HCT116 (cell line): Measurements from ENCODE around the gene PPP1CB. TPM values are rescaled to one million over a fixed set of nuclear protein-coding genes. Genes with fewer than 3 reads are reported as not detected.

Source experiments
- ATAC-seq: fragments of 200-7000 bp; cut with Tn5 transposase; 2 replicates; pipeline ENCODE4 v1.9.1; 2020; ENCODE audit warnings: mild to moderate bottlenecking, moderate library complexity
- BruUV-seq: library from RNA; stranded (reverse); fragments of 400-500 nt; replicated peaks from 2 replicates; lab custom pipeline; 2021; lab: Mats Ljungman, UMichigan
- CTCF ChIA-PET: fragments of 300-600 bp; sonication (Branson Sonifier 250); formaldehyde crosslinking; loops from one replicate; lab custom pipeline; 2021; ENCODE audit warnings: antibody characterized with exemption; lab: Charles Lee
- POLR2A ChIA-PET: fragments of 300-600, 350-600 bp; sonication (Branson Sonifier 250); formaldehyde crosslinking; loops from one replicate; lab custom pipeline; 2021; ENCODE audit warnings: antibody characterized with exemption; lab: Charles Lee
- RAD21 ChIA-PET, 2 experiments: fragments of 300-600 bp; sonication (Branson Sonifier 250); formaldehyde crosslinking; loops; one replicate each; lab custom pipeline; 2023; ENCODE audit warnings: low total read pairs in 2 of 2; ENCODE audit not compliant: uncharacterized antibody in 2 of 2, unreplicated experiment in 2 of 2, low non-redundant PET in 1 of 2; lab: Charles Lee
- DNase-seq: peaks from one replicate; pipeline ENCODE4 v3.0.0-alpha.2; 2010; ENCODE audit warnings: low read depth, low spot score
- H2AFZ ChIP-seq: fragments of 200-600 bp; shearing (Covaris generic), sonication (generic); 2 replicates; pipeline ENCODE4 v1.6.1; 2017; ENCODE audit warnings: low read depth, mixed run types, mixed read lengths, antibody characterized with exemption, low read length; ENCODE audit not compliant: poor library complexity, severe bottlenecking
- H3K27ac ChIP-seq: 2 replicates; pipeline ENCODE4 v1.5.1; 2012; ENCODE audit warnings: low read depth, low read length
- H3K27me3 ChIP-seq: fragments of 200-600 bp; sonication (generic); 2 replicates; pipeline ENCODE4 v1.6.1; 2016; ENCODE audit warnings: mixed run types, low read length, mixed read lengths; ENCODE audit not compliant: insufficient read depth
- H3K36me3 ChIP-seq, 2 experiments: fragments of 200-500 bp in 1 of 2; fragments of 200-600 bp in 1 of 2; sonication (Bioruptor generic) in 1 of 2; sonication (generic) in 1 of 2; 2 replicates each; pipeline versions ENCODE4 v1.5.1 to v1.6.1; 2014 to 2016; ENCODE audit warnings: low read length in 2 of 2, inconsistent platforms in 1 of 2, mixed read lengths in 1 of 2, mixed run types in 1 of 2; ENCODE audit not compliant: insufficient read depth in 2 of 2, control insufficient read depth in 1 of 2
- H3K4me1 ChIP-seq, 2 experiments: fragments of 200-600 bp in 1 of 2; sonication (generic) in 1 of 2; 2 replicates each; pipeline versions ENCODE4 v1.5.1 to v1.6.1; 2012 to 2017; ENCODE audit warnings: low read length in 2 of 2, inconsistent platforms in 1 of 2, mild to moderate bottlenecking in 1 of 2, mixed read lengths in 1 of 2, mixed run types in 1 of 2, moderate library complexity in 1 of 2; ENCODE audit not compliant: insufficient read depth in 2 of 2, control insufficient read depth in 1 of 2
- H3K4me2 ChIP-seq: fragments of 200-600 bp; sonication (generic); 2 replicates; pipeline ENCODE4 v1.6.1; 2017; ENCODE audit warnings: mixed run types, low read length, mixed read lengths
- H3K4me3 ChIP-seq, 2 experiments: fragments of 200-600 bp in 1 of 2; sonication (generic) in 1 of 2; replicated peaks in 1 of 2; 2 replicates each; pipeline ENCODE4 v1.5.1; 2011 to 2016; ENCODE audit warnings: low read length in 2 of 2, control low read depth in 1 of 2, low read depth in 1 of 2, mild to moderate bottlenecking in 1 of 2, mixed read lengths in 1 of 2, mixed run types in 1 of 2
- H3K79me2 ChIP-seq: fragments of 200-600 bp; sonication (generic); 2 replicates; pipeline ENCODE4 v1.6.1; 2017; ENCODE audit warnings: mild to moderate bottlenecking, mixed run types, low read length, moderate library complexity, mixed read lengths; ENCODE audit not compliant: insufficient read depth
- H3K9ac ChIP-seq: fragments of 200-600 bp; sonication (generic); 2 replicates; pipeline ENCODE4 v1.6.1; 2016; ENCODE audit warnings: low read length, mixed read lengths
- H3K9me2 ChIP-seq: fragments of 200-600 bp; sonication (generic), shearing (Covaris generic); 2 replicates; pipeline ENCODE4 v1.6.1; 2017; ENCODE audit warnings: mixed run types, mild to moderate bottlenecking, moderate library complexity; ENCODE audit not compliant: insufficient read depth
- H3K9me3 ChIP-seq, 2 experiments: fragments of 200-500 bp in 1 of 2; fragments of 200-600 bp in 1 of 2; sonication (Bioruptor generic) in 1 of 2; sonication (generic) in 1 of 2; 2 replicates each; pipeline ENCODE4 v1.6.1; 2014 to 2017; ENCODE audit warnings: low read length in 2 of 2, mixed read lengths in 2 of 2, inconsistent platforms in 1 of 2, low read depth in 1 of 2, mild to moderate bottlenecking in 1 of 2, mixed run types in 1 of 2, moderate library complexity in 1 of 2; ENCODE audit not compliant: control insufficient read depth in 1 of 2, insufficient read depth in 1 of 2
- H4K20me1 ChIP-seq: fragments of 200-600 bp; sonication (generic), shearing (Covaris generic); 2 replicates; pipeline ENCODE4 v1.6.1; 2017; ENCODE audit warnings: mixed run types, mild to moderate bottlenecking, moderate library complexity; ENCODE audit not compliant: insufficient read depth
- CBX3 ChIP-seq: IDR thresholded peaks from 2 replicates; pipeline ENCODE4 v1.6.1; 2012; ENCODE audit warnings: low read depth
- CEBPB ChIP-seq: IDR thresholded peaks from 2 replicates; pipeline ENCODE4 v1.6.1; 2012; ENCODE audit warnings: low read depth
- ELF1 ChIP-seq: IDR thresholded peaks from 2 replicates; pipeline ENCODE4 v1.6.1; 2012; ENCODE audit warnings: low read depth, borderline replicate concordance
- EZH2 ChIP-seq: fragments of 200-600 bp; sonication (generic); IDR thresholded peaks from 2 replicates; pipeline ENCODE4 v1.6.1; 2017; ENCODE audit warnings: antibody characterized with exemption, mixed run types
- EZH2phosphoT487 ChIP-seq: fragments of 200-600 bp; IDR thresholded peaks from 2 replicates; pipeline ENCODE4 v1.6.1; 2018; ENCODE audit warnings: antibody characterized with exemption, borderline replicate concordance
- FOSL1 ChIP-seq: IDR thresholded peaks from 2 replicates; pipeline ENCODE4 v1.6.1; 2012; ENCODE audit warnings: low read depth
- JUND ChIP-seq: IDR thresholded peaks from 2 replicates; pipeline ENCODE4 v1.6.1; 2012
- POLR2A ChIP-seq: IDR thresholded peaks from 2 replicates; pipeline ENCODE4 v1.7.0; 2011; ENCODE audit warnings: borderline replicate concordance; ENCODE audit not compliant: insufficient read depth, insufficient read length; ENCODE audit errors: extremely low read depth
- RAD21 ChIP-seq: IDR thresholded peaks from 2 replicates; pipeline ENCODE4 v1.6.1; 2012; ENCODE audit warnings: low read depth, mild to moderate bottlenecking
- SIN3A ChIP-seq: IDR thresholded peaks from 2 replicates; pipeline ENCODE4 v1.6.1; 2012; ENCODE audit warnings: low read depth
- SP1 ChIP-seq: IDR thresholded peaks from 2 replicates; pipeline ENCODE4 v1.6.1; 2012; ENCODE audit warnings: low read depth
- TCF7L2 ChIP-seq: IDR thresholded peaks from 2 replicates; pipeline ENCODE4 v1.7.0; 2011; ENCODE audit warnings: borderline replicate concordance, inconsistent platforms; ENCODE audit not compliant: insufficient read depth, insufficient read length; ENCODE audit errors: extremely low read depth
- YY1 ChIP-seq: IDR thresholded peaks from 2 replicates; pipeline ENCODE4 v1.6.1; 2011; ENCODE audit warnings: low read length, low read depth, moderate library complexity, mild to moderate bottlenecking; ENCODE audit not compliant: insufficient replicate concordance; ENCODE audit errors: extremely low read depth
- intact Hi-C: fragments of 100-400 bp; cut with micrococcal nuclease; formaldehyde crosslinking; loops from 2 replicates; pipeline ENCODE4 v1.10.0; 2022
- total RNA-seq: library from RNA; stranded (reverse); gene quantifications from one replicate; pipeline ENCODE4 v1.2.1, GENCODE V29; 2021; ENCODE audit not compliant: unreplicated experiment
- TF ChIP-seq, protein P1 (sequence below): IDR thresholded peaks from 2 replicates; pipeline ENCODE4 v1.6.1; 2012; ENCODE audit warnings: low read depth
- TF ChIP-seq, protein P2 (sequence below): IDR thresholded peaks from 2 replicates; pipeline ENCODE4 v1.6.1; 2011; ENCODE audit warnings: mild to moderate bottlenecking, low read length, moderate library complexity; ENCODE audit not compliant: insufficient replicate concordance; ENCODE audit errors: extremely low read depth
- TF ChIP-seq, protein P3 (sequence below), 3 experiments: fragments of 200-600 bp in 1 of 3; sonication (generic) in 1 of 3; IDR thresholded peaks in 2 of 3; conservative IDR thresholded peaks in 1 of 3; 2 replicates each; pipeline ENCODE4 v1.5.1; 2012 to 2017; ENCODE audit warnings: low read depth in 2 of 3, low read length in 2 of 3, antibody characterized with exemption in 1 of 3, borderline replicate concordance in 1 of 3, control low read depth in 1 of 3, mild to moderate bottlenecking in 1 of 3, mixed read lengths in 1 of 3, mixed run types in 1 of 3, moderate library complexity in 1 of 3; ENCODE audit not compliant: insufficient read depth in 1 of 3
- TF ChIP-seq, protein P4 (sequence below): IDR thresholded peaks from 2 replicates; pipeline ENCODE4 v1.6.1; 2012

The PPP1CB gene
- total RNA-seq, 1 experiment from 2014 or later = 174 TPM

DNA sequence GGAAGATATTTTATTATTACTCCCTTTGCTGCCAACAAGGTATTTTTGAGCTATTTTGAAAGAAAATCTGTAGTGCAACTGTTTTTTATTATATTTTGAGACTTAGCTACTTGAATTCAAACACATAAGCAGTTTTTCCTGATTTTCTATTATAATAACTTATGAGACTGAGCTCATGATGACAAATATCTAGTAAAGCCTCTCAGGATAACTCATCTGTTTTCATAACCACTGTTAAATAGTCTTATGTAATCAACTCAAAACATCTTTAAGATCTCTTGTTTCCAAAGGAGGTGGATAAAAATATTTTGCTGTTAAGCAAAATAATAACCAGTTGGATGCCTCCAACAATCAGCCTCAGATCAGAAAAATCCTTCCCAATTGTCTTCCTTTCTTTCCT is 21.9 kb upstream of the PPP1CB start (continued):
- no peak for TF ChIP-seq YY1

DNA sequence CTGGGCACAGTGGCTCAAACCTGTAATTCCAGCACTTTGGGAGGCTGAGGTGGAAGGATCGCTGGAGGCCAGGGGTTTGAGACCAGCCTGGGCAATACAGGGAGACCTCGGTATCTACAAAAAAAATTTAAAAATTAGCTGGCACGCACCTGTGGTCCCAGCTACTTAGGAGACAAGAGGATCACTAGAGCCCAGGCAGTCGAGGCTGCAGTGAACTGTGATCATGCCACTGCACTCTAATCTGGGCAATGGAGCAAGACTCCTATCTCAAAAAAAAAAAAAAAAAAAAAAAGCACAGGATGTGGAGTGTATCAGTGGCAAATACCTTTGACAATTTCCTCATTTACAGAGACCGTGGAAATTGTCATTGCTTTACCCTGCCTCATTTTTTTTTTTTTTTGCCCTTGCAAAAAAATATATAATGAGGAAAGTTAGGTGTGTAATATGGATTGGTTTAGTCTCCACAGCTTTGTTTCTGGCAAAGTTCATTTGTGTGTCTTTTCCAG is 20.9 kb upstream of the PPP1CB start:
- no peaks in the 10 kb centered on the region for H3K27me3 ChIP-seq
- H3K79me2 ChIP-seq = no peaks in the 10 kb centered on the region
- ChIA-PET CTCF (no interaction called here), POLR2A (no interaction called here), RAD21 (no interaction called here)
- DNase-seq (no peak), ATAC-seq (no peak)
- peaks cover 0 to under 1% of the 10 kb centered on the region in 2 experiments; a peak in 1 of 4 replicates for H3K4me1 ChIP-seq
- BruUV-seq = no TSS peak
- TF ChIP-seq, protein P1, sequence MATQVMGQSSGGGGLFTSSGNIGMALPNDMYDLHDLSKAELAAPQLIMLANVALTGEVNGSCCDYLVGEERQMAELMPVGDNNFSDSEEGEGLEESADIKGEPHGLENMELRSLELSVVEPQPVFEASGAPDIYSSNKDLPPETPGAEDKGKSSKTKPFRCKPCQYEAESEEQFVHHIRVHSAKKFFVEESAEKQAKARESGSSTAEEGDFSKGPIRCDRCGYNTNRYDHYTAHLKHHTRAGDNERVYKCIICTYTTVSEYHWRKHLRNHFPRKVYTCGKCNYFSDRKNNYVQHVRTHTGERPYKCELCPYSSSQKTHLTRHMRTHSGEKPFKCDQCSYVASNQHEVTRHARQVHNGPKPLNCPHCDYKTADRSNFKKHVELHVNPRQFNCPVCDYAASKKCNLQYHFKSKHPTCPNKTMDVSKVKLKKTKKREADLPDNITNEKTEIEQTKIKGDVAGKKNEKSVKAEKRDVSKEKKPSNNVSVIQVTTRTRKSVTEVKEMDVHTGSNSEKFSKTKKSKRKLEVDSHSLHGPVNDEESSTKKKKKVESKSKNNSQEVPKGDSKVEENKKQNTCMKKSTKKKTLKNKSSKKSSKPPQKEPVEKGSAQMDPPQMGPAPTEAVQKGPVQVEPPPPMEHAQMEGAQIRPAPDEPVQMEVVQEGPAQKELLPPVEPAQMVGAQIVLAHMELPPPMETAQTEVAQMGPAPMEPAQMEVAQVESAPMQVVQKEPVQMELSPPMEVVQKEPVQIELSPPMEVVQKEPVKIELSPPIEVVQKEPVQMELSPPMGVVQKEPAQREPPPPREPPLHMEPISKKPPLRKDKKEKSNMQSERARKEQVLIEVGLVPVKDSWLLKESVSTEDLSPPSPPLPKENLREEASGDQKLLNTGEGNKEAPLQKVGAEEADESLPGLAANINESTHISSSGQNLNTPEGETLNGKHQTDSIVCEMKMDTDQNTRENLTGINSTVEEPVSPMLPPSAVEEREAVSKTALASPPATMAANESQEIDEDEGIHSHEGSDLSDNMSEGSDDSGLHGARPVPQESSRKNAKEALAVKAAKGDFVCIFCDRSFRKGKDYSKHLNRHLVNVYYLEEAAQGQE = no peak
- TF ChIP-seq, protein P2, sequence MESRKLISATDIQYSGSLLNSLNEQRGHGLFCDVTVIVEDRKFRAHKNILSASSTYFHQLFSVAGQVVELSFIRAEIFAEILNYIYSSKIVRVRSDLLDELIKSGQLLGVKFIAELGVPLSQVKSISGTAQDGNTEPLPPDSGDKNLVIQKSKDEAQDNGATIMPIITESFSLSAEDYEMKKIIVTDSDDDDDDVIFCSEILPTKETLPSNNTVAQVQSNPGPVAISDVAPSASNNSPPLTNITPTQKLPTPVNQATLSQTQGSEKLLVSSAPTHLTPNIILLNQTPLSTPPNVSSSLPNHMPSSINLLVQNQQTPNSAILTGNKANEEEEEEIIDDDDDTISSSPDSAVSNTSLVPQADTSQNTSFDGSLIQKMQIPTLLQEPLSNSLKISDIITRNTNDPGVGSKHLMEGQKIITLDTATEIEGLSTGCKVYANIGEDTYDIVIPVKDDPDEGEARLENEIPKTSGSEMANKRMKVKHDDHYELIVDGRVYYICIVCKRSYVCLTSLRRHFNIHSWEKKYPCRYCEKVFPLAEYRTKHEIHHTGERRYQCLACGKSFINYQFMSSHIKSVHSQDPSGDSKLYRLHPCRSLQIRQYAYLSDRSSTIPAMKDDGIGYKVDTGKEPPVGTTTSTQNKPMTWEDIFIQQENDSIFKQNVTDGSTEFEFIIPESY = no peak
- TF ChIP-seq SIN3A = no peak
- TF ChIP-seq CEBPB = no peak
- TF ChIP-seq EZH2 = no peak
- no peak for TF ChIP-seq EZH2phosphoT487
- TF ChIP-seq, protein P3, sequence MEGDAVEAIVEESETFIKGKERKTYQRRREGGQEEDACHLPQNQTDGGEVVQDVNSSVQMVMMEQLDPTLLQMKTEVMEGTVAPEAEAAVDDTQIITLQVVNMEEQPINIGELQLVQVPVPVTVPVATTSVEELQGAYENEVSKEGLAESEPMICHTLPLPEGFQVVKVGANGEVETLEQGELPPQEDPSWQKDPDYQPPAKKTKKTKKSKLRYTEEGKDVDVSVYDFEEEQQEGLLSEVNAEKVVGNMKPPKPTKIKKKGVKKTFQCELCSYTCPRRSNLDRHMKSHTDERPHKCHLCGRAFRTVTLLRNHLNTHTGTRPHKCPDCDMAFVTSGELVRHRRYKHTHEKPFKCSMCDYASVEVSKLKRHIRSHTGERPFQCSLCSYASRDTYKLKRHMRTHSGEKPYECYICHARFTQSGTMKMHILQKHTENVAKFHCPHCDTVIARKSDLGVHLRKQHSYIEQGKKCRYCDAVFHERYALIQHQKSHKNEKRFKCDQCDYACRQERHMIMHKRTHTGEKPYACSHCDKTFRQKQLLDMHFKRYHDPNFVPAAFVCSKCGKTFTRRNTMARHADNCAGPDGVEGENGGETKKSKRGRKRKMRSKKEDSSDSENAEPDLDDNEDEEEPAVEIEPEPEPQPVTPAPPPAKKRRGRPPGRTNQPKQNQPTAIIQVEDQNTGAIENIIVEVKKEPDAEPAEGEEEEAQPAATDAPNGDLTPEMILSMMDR (IDR thresholded peaks at IDR 0.05 in 2 of 3, conservative IDR thresholded peaks at IDR 0.05 in 1 of 3; ENCODE audit: borderline replicate concordance in 1 of 3, insufficient read depth in 1 of 3, low read depth in 2 of 3, low read length in 2 of 3) = no peak
- TF ChIP-seq JUND = no peak
- TF ChIP-seq POLR2A = no peak
- no peak for TF ChIP-seq RAD21
- TF ChIP-seq CBX3 = no peak
- TF ChIP-seq TCF7L2 = no peak
- no peak for TF ChIP-seq SP1
- TF ChIP-seq ELF1 = no peak
- TF ChIP-seq FOSL1 = no peak
- TF ChIP-seq, protein P4, sequence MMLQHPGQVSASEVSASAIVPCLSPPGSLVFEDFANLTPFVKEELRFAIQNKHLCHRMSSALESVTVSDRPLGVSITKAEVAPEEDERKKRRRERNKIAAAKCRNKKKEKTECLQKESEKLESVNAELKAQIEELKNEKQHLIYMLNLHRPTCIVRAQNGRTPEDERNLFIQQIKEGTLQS = no peak
- intact Hi-C loops = no loop called here
- no peak overlapping the region for H2AFZ ChIP-seq
- no peak overlapping the region for H3K4me2 ChIP-seq
- H3K27ac ChIP-seq = no peak overlapping the region
- no peaks in the 10 kb centered on the region for H3K9me3 ChIP-seq
- no peaks in the 10 kb centered on the region for H4K20me1 ChIP-seq
- no peak overlapping the region for H3K4me3 ChIP-seq
- H3K36me3 ChIP-seq = no peaks in the 10 kb centered on the region
- H3K9ac ChIP-seq = no peak overlapping the region
- no peaks in the 10 kb centered on the region for H3K9me2 ChIP-seq
